Endothelial cell of umbilical vein (primary cell): ENCODE results near the gene C1orf159.

Experiments used
- CTCF ChIP-seq, 2 donors: IDR thresholded peaks; 1 replicate in 1 of 2; 2 replicates in 1 of 2; pipeline ENCODE4 v1.5.1; 2011; ENCODE audit warnings: low read length in 2 of 2, mild to moderate bottlenecking in 2 of 2, moderate library complexity in 2 of 2, control low read depth in 1 of 2, inconsistent platforms in 1 of 2, low read depth in 1 of 2; ENCODE audit not compliant: insufficient read depth in 1 of 2; ENCODE audit errors: extremely low read depth in 1 of 2
- EZH2 ChIP-seq: IDR thresholded peaks from 2 replicates; pipeline ENCODE4 v1.6.1; 2012; ENCODE audit warnings: borderline replicate concordance, low read depth, mild to moderate bottlenecking, moderate library complexity, low read length, inconsistent platforms; ENCODE audit not compliant: severe bottlenecking
- FOS ChIP-seq: IDR thresholded peaks from 2 replicates; pipeline ENCODE4 v1.6.1; 2011; ENCODE audit warnings: mild to moderate bottlenecking, low read length, moderate library complexity, borderline replicate concordance; ENCODE audit not compliant: insufficient read depth
- GATA2 ChIP-seq: IDR thresholded peaks from 2 replicates; pipeline ENCODE4 v1.7.0; 2011; ENCODE audit warnings: low read depth, mild to moderate bottlenecking, moderate library complexity, mixed read lengths, low read length; ENCODE audit not compliant: insufficient read length, insufficient read depth
- JUN ChIP-seq: IDR thresholded peaks from 2 replicates; pipeline ENCODE4 v1.6.1; 2011; ENCODE audit warnings: borderline replicate concordance, low read depth; ENCODE audit not compliant: insufficient read length, insufficient read depth
- MAX ChIP-seq: IDR thresholded peaks from 2 replicates; pipeline ENCODE4 v1.6.1; 2011; ENCODE audit not compliant: insufficient read depth, insufficient read length
- MYC ChIP-seq: IDR thresholded peaks from one replicate; pipeline ENCODE4 v1.6.1; 2011; ENCODE audit warnings: mild to moderate bottlenecking, low read depth, low read length
- POLR2A ChIP-seq: IDR thresholded peaks from 2 replicates; pipeline ENCODE4 v1.6.1; 2012; ENCODE audit warnings: low read depth, mild to moderate bottlenecking, control low read depth, low read length
- POLR2AphosphoS5 ChIP-seq: IDR thresholded peaks from 2 replicates; pipeline ENCODE4 v1.6.1; 2012; ENCODE audit warnings: low read depth, mild to moderate bottlenecking, control low read depth, low read length, moderate library complexity; ENCODE audit not compliant: insufficient read depth

GRCh38 chr1:1046767-1047166 lies 69.1 kb downstream of the C1orf159 start:
- no peak for TF ChIP-seq POLR2A
- TF ChIP-seq CTCF (IDR thresholded peaks at IDR 0.05; ENCODE audit: extremely low read depth in 1 of 2, insufficient read depth in 1 of 2, low read depth in 1 of 2, low read length in 2 of 2): no peak
- TF ChIP-seq MYC: no peak
- no peak for TF ChIP-seq GATA2
- no peak for TF ChIP-seq EZH2
- no peak for TF ChIP-seq POLR2AphosphoS5
- TF ChIP-seq MAX: no peak
- TF ChIP-seq FOS: no peak
- no peak for TF ChIP-seq JUN
